OCI-LY1 (cell line): Measurements from ENCODE around the gene SYNGR1.

ENCODE experiments used
- H2AFZ ChIP-seq: fragments of 200-600 bp; sonication (generic), shearing (Covaris generic); 2 replicates; pipeline ENCODE4 v1.6.0; 2014; ENCODE audit warnings: antibody characterized with exemption, mild to moderate bottlenecking, low read length
- H3F3A ChIP-seq: fragments of 200-600 bp; sonication (generic), shearing (Covaris generic); 2 replicates; pipeline ENCODE4 v1.6.0; 2014; ENCODE audit warnings: mild to moderate bottlenecking, antibody characterized with exemption, low read length, moderate library complexity; ENCODE audit not compliant: insufficient read depth
- H3K27ac ChIP-seq: fragments of 200-600 bp; sonication (generic); 2 replicates; pipeline ENCODE4 v1.5.1; 2014; ENCODE audit warnings: low read length, mixed run types, mild to moderate bottlenecking, low read depth; ENCODE audit not compliant: poor library complexity, severe bottlenecking
- H3K27me3 ChIP-seq: fragments of 200-600 bp; sonication (generic); 2 replicates; pipeline ENCODE4 v1.6.0; 2014; ENCODE audit warnings: antibody characterized with exemption, mild to moderate bottlenecking, low read length, moderate library complexity; ENCODE audit not compliant: insufficient read depth
- H3K36me3 ChIP-seq: fragments of 200-600 bp; sonication (generic); 2 replicates; pipeline ENCODE4 v1.6.1; 2014; ENCODE audit warnings: mild to moderate bottlenecking, antibody characterized with exemption, low read length, moderate library complexity, mixed read lengths; ENCODE audit not compliant: insufficient read depth
- H3K4me1 ChIP-seq: fragments of 200-600 bp; sonication (generic); 2 replicates; pipeline ENCODE4 v1.5.1; 2014; ENCODE audit warnings: mild to moderate bottlenecking, low read length, moderate library complexity; ENCODE audit not compliant: insufficient read depth, severe bottlenecking
- H3K4me2 ChIP-seq: fragments of 200-600 bp; sonication (generic), shearing (Covaris generic); 2 replicates; pipeline ENCODE4 v1.6.1; 2014; ENCODE audit warnings: low read length
- H3K4me3 ChIP-seq: fragments of 200-600 bp; sonication (generic); 2 replicates; pipeline ENCODE4 v1.5.1; 2014; ENCODE audit warnings: low read length, low read depth, mild to moderate bottlenecking, mixed read lengths; ENCODE audit not compliant: poor library complexity, severe bottlenecking
- H3K79me2 ChIP-seq: fragments of 200-600 bp; shearing (Covaris generic); 2 replicates; pipeline ENCODE4 v1.6.1; 2016; ENCODE audit warnings: mixed run types, low read length, mixed read lengths; ENCODE audit not compliant: insufficient read depth
- H3K9ac ChIP-seq: fragments of 200-600 bp; sonication (generic), shearing (Covaris generic); 2 replicates; pipeline ENCODE4 v1.6.1; 2014; ENCODE audit warnings: mild to moderate bottlenecking, low read length, mixed read lengths
- H3K9me2 ChIP-seq: fragments of 200-600 bp; sonication (generic), shearing (Covaris generic); 2 replicates; pipeline ENCODE4 v1.6.1; 2014; ENCODE audit warnings: low read depth, mild to moderate bottlenecking, low read length, mixed read lengths
- H3K9me3 ChIP-seq: fragments of 200-600 bp; shearing (Covaris generic); 2 replicates; pipeline ENCODE4 v1.6.1; 2014; ENCODE audit warnings: low read length, mixed read lengths
- H4K20me1 ChIP-seq: fragments of 200-600 bp; sonication (generic), shearing (Covaris generic); 2 replicates; pipeline ENCODE4 v1.6.0; 2016; ENCODE audit warnings: mild to moderate bottlenecking, low read length; ENCODE audit not compliant: insufficient read depth
- CTCF ChIP-seq: fragments of 200-600 bp; sonication (generic), shearing (Covaris generic); IDR thresholded peaks from 2 replicates; pipeline ENCODE4 v1.5.1; 2017; ENCODE audit warnings: mild to moderate bottlenecking, antibody characterized with exemption, low read length, moderate library complexity, mixed read lengths
- EZH2 ChIP-seq: fragments of 200-600 bp; sonication (generic), shearing (Covaris generic); IDR thresholded peaks from 2 replicates; pipeline ENCODE4 v1.8.0; 2017; ENCODE audit warnings: borderline replicate concordance, mixed run types, mild to moderate bottlenecking, antibody characterized with exemption, low read length, moderate library complexity, mixed read lengths

SYNGR1 gene

DNA sequence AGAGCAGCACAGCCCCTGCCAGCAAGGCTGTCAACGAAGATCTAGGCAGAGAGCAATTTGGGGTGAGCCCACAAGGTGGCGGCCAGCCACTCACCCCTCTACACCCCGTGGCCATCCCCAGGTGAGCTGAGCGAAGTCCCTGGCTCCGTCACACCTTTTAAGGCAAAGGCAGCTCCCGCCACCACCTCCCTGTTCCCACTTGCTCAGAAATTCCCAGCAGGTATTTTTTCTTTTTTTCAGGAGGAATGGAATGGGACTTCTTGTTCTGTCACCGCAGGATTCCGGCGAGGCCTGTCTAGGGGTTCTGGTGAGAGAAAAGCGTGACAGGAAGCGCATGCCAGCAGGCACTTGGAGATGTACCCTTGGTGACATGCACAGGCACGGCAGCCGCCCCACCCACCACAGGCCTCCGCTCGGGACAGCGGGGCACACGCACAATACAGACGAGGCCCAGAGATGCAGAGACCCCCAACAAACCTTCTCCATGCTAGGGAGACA is 40.4 kb upstream of the SYNGR1 start:
- H3K4me2 ChIP-seq: no peak overlapping the region
- H4K20me1 ChIP-seq: no peaks in the 10 kb centered on the region
- H3K27ac ChIP-seq: no peak overlapping the region
- 0 out of 2 replicates have a peak, but pooled peaks cover 5% of the 10 kb centered on the region for H3F3A ChIP-seq
- H2AFZ ChIP-seq: no peak overlapping the region
- no peak; the same call in 1 of the 2 replicates for TF ChIP-seq CTCF
- no peak for TF ChIP-seq EZH2
- no peaks in the 10 kb centered on the region for H3K79me2 ChIP-seq
- no peaks in the 10 kb centered on the region for H3K9me3 ChIP-seq
- peaks cover 11% of the 10 kb centered on the region; the same call in 1 of the 2 replicates for H3K27me3 ChIP-seq
- peaks cover 4% of the 10 kb centered on the region for H3K4me1 ChIP-seq
- H3K9ac ChIP-seq: no peak overlapping the region
- peaks cover 30% of the 10 kb centered on the region for H3K36me3 ChIP-seq
- H3K9me2 ChIP-seq: no peaks in the 10 kb centered on the region
- H3K4me3 ChIP-seq: no peak overlapping the region

DNA sequence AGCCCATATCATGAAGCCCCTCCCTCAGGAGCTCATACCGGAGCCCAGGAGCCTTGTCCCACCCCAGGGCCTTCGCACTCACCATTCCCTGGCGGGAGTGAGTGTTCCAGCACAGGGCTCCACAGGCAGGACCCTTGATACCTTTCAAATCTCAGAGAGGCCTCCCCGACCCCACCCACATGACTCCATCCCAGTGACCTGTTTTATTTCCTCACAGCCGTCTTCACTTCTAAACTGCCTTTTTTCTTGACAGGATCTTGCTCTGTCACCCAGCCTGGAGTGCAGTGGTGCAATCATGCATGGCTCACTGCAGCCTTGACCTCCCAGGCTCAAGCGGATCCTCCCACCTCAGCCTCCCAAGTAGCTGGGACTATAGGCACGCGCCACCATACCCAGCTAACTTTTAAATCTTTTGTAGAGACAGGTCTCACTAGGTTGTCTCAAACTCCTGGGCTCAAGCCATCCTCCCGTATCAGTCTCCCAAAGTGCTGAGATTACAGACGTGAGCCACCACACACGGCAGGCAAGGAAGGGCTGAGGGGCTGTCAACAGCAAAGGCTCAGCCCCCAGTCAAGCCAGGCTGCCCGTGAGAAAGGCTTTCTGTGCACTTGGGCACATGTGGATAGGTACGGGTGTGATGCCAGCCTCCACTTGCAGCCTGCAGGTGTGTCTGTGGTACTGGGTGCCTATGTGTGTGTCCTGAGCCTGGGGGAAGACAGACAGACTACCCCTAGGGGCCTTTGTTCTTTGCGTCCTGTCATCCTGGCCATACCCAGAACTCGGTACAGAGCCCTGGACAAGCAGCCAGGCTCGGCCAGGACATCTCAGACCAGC is 39.7 kb upstream of the SYNGR1 start:
- H3K27ac ChIP-seq: no peak overlapping the region
- H3K36me3 ChIP-seq: peaks cover 37% of the 10 kb centered on the region
- peaks cover 4% of the 10 kb centered on the region for H3K4me1 ChIP-seq
- TF ChIP-seq EZH2 (no peak), CTCF (no peak)
- H3K79me2 ChIP-seq: no peaks in the 10 kb centered on the region
- H3F3A ChIP-seq: 0 out of 2 replicates have a peak, but pooled peaks cover 5% of the 10 kb centered on the region
- no peak overlapping the region for H3K4me3 ChIP-seq
- no peak overlapping the region for H3K9ac ChIP-seq
- H3K9me2 ChIP-seq: no peaks in the 10 kb centered on the region
- no peak overlapping the region for H2AFZ ChIP-seq
- no peaks in the 10 kb centered on the region for H3K9me3 ChIP-seq
- no peaks in the 10 kb centered on the region for H4K20me1 ChIP-seq
- peaks cover 11% of the 10 kb centered on the region; the same call in 1 of the 2 replicates for H3K27me3 ChIP-seq
- no peak overlapping the region for H3K4me2 ChIP-seq

DNA sequence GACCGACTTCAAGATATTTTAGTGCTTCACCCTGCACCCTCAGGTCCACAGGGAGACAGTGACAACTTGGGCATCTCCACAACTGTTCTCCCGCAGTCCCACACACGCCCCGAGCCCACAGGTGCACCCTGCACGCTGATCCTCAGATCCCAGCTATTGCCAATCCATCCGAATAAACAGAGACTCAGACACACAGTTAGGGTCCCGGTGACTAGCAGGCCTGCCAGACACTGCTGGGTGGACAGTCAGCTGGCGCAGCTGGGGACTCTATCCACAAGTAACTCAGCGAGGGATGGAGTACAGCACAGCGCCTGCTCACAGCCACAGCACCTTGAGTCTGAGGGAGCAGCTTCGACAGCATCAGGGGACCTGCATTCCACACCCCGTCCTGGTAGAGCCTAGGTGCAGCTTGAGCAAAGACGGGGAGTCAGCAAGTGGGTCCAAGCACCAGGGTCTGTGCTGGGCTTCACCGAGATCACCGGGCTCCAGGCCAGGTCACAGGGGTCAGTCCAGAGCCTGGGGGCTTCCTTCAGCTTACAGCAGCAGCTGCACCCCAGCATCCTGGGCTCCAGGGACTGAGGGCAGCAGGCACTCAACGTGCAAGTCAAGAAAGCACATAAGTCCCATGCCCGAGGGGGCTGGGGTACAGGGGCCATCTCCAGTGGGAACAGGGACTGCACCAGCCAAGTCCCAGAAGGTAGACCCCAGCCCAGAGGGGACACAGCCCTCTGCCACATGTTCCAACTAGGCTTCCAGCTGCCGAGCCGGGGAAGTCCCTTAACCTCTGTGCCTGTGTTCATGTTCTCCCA is 38.0 kb upstream of the SYNGR1 start:
- no peak overlapping the region for H3K27ac ChIP-seq
- no peaks in the 10 kb centered on the region for H4K20me1 ChIP-seq
- H3K9me2 ChIP-seq: no peaks in the 10 kb centered on the region
- H3K4me1 ChIP-seq: peaks cover 11% of the 10 kb centered on the region
- no peak overlapping the region for H3K9ac ChIP-seq
- H3K27me3 ChIP-seq: 0 out of 2 replicates have a peak, but pooled peaks cover 4% of the 10 kb centered on the region
- H3F3A ChIP-seq: 0 out of 2 replicates have a peak, but pooled peaks cover 5% of the 10 kb centered on the region
- H3K4me3 ChIP-seq: no peak overlapping the region
- no peaks in the 10 kb centered on the region for H3K79me2 ChIP-seq
- H2AFZ ChIP-seq: no peak overlapping the region
- H3K36me3 ChIP-seq: peaks cover 54% of the 10 kb centered on the region
- H3K4me2 ChIP-seq: no peak overlapping the region
- no peaks in the 10 kb centered on the region for H3K9me3 ChIP-seq
- TF ChIP-seq EZH2: no peak
- TF ChIP-seq CTCF: no peak
